CD14-positive monocyte (primary cell): ENCODE results near the gene PEA15. TPM values are rescaled to one million over a fixed set of nuclear protein-coding genes. Genes with fewer than 3 reads are reported as not detected.

Experiments
- DNase-seq, 3 donors: peaks; one replicate each; pipeline ENCODE4 v3.0.0-alpha.2; 2011 to 2022
- H2AFZ ChIP-seq: 2 replicates; pipeline ENCODE4 v1.6.0; 2012; ENCODE audit warnings: mild to moderate bottlenecking, low read depth, low read length, inconsistent platforms; ENCODE audit not compliant: insufficient read depth, poor library complexity, severe bottlenecking
- H3K27ac ChIP-seq, 2 donors: 1 replicate in 1 of 2; 2 replicates in 1 of 2; pipeline ENCODE4 v1.5.1; 2012 to 2013; ENCODE audit warnings: low read length in 2 of 2, control low read depth in 1 of 2, inconsistent platforms in 1 of 2, low read depth in 1 of 2, mild to moderate bottlenecking in 1 of 2
- H3K27me3 ChIP-seq, 2 donors: one replicate each; pipeline versions ENCODE4 v1.6.0 to v1.6.1; 2011 to 2013; ENCODE audit warnings: low read length in 2 of 2; ENCODE audit not compliant: control insufficient read depth in 2 of 2, insufficient read depth in 2 of 2
- H3K36me3 ChIP-seq, 2 donors: replicated peaks in 1 of 2; 1 replicate in 1 of 2; 2 replicates in 1 of 2; pipeline versions ENCODE4 v1.5.1 to v1.6.1; 2012 to 2013; ENCODE audit warnings: low read length in 2 of 2, control low read depth in 1 of 2, inconsistent platforms in 1 of 2, mild to moderate bottlenecking in 1 of 2; ENCODE audit not compliant: insufficient read depth in 2 of 2, control insufficient read depth in 1 of 2
- H3K4me1 ChIP-seq, 2 donors: 1 replicate in 1 of 2; 2 replicates in 1 of 2; pipeline versions ENCODE4 v1.5.1 to v1.6.1; 2012 to 2013; ENCODE audit warnings: low read length in 2 of 2, control low read depth in 1 of 2, inconsistent platforms in 1 of 2, mild to moderate bottlenecking in 1 of 2, moderate library complexity in 1 of 2; ENCODE audit not compliant: insufficient read depth in 2 of 2, control insufficient read depth in 1 of 2
- H3K4me2 ChIP-seq: replicated peaks from 2 replicates; pipeline ENCODE3; 2012; ENCODE audit warnings: low read length, moderate library complexity, mild to moderate bottlenecking; ENCODE audit not compliant: poor library complexity, severe bottlenecking; ENCODE audit errors: extremely low read depth
- H3K4me3 ChIP-seq, 3 experiments: fragments of 200-600 bp in 1 of 3; sonication (generic) in 1 of 3; replicated peaks in 1 of 3; 1 replicate in 2 of 3; 2 replicates in 1 of 3; pipeline ENCODE4 v1.5.1; 2011 to 2013; ENCODE audit warnings: low read length in 3 of 3, mild to moderate bottlenecking in 3 of 3, control low read depth in 2 of 3, low read depth in 2 of 3, inconsistent platforms in 1 of 3, moderate library complexity in 1 of 3
- H3K79me2 ChIP-seq: 2 replicates; pipeline ENCODE4 v1.6.0; 2012; ENCODE audit warnings: mild to moderate bottlenecking, control low read depth, inconsistent platforms, low read length, moderate library complexity; ENCODE audit not compliant: insufficient read depth
- H3K9ac ChIP-seq: 2 replicates; pipeline ENCODE4 v1.6.0; 2017; ENCODE audit warnings: low read length, mild to moderate bottlenecking; ENCODE audit not compliant: insufficient read depth, poor library complexity, severe bottlenecking
- H3K9me3 ChIP-seq, 2 donors: replicated peaks in 1 of 2; 1 replicate in 1 of 2; 2 replicates in 1 of 2; pipeline versions ENCODE4 v1.5.1 to v1.6.1; 2012 to 2013; ENCODE audit warnings: low read length in 2 of 2, control low read depth in 1 of 2; ENCODE audit not compliant: control insufficient read depth in 1 of 2, insufficient read depth in 1 of 2
- H4K20me1 ChIP-seq: 2 replicates; pipeline ENCODE4 v1.6.0; 2012; ENCODE audit warnings: mild to moderate bottlenecking, low read length, control low read depth, moderate library complexity; ENCODE audit not compliant: insufficient read depth
- H3K27ac Mint-ChIP-seq, 7 donors: one replicate each; pipeline ENCODE4 v1.8.0; 2020; ENCODE audit warnings: mild to moderate bottlenecking in 7 of 7, mixed read lengths in 7 of 7, moderate library complexity in 6 of 7, inconsistent platforms in 2 of 7
- H3K27me3 Mint-ChIP-seq, 3 donors: one replicate each; pipeline ENCODE4 v1.8.0; 2021 to 2022; ENCODE audit warnings: low read depth in 3 of 3, mild to moderate bottlenecking in 3 of 3, mixed read lengths in 3 of 3, moderate library complexity in 3 of 3, inconsistent platforms in 1 of 3
- H3K36me3 Mint-ChIP-seq, 2 donors: one replicate each; pipeline ENCODE4 v1.8.0; 2020; ENCODE audit warnings: mixed read lengths in 2 of 2, inconsistent platforms in 1 of 2, mild to moderate bottlenecking in 1 of 2
- H3K4me1 Mint-ChIP-seq: one replicate; pipeline ENCODE4 v1.8.0; 2020; ENCODE audit warnings: mild to moderate bottlenecking, mixed read lengths
- H3K4me3 Mint-ChIP-seq, 2 donors: one replicate each; pipeline ENCODE4 v1.8.0; 2020; ENCODE audit warnings: mild to moderate bottlenecking in 2 of 2, mixed read lengths in 2 of 2, moderate library complexity in 1 of 2
- H3K9me3 Mint-ChIP-seq, 7 donors: one replicate each; pipeline ENCODE4 v1.8.0; 2020 to 2022; ENCODE audit warnings: mixed read lengths in 7 of 7, mild to moderate bottlenecking in 6 of 7, moderate library complexity in 6 of 7, inconsistent platforms in 2 of 7
- CTCF ChIP-seq: fragments of 200-600 bp; IDR thresholded peaks from one replicate; pipeline ENCODE4 v1.8.0; 2022; ENCODE audit warnings: antibody characterized with exemption, mild to moderate bottlenecking
- WGBS: methylation state at CpG from one replicate; pipeline ENCODE4 v1.1.5; 2013; ENCODE audit warnings: missing lambda C conversion rate; ENCODE audit not compliant: insufficient coverage; 5-methylcytosine and 5-hydroxymethylcytosine counted together
- intact Hi-C, 2 donors: fragments of 100-400 bp; cut with micrococcal nuclease; formaldehyde crosslinking; loops; one replicate each; pipeline versions ENCODE4 v1.15.0 to v1.15.1; 2023
- polyA plus RNA-seq, 3 donors: library from polyadenylated mRNA; depleted of rRNA in 1 of 3; unstranded in 2 of 3; stranded (reverse) in 1 of 3; fragments of 300-500 nt in 2 of 3; fragments of >200 nt in 1 of 3; fragmentation: Illumina TruSeq in 2 of 3; gene quantifications; 1 replicate in 2 of 3; 2 replicates in 1 of 3; pipeline ENCODE4 v1.2.3, GENCODE V29; 2012 to 2021

The PEA15 gene
- polyA plus RNA-seq, 3 donors, result 23.6 to 163 (median 38.1) TPM

- H4K20me1 ChIP-seq, result no peaks in the 10 kb centered on the region
- Mint-ChIP-seq H3K9me3 (peaks cover 0 to 3% (median 0%) of the 10 kb centered on the region in 7 donors), H3K36me3 (peaks cover 0 to 4% of the 10 kb centered on the region in 2 donors), H3K27ac (no peak overlapping the region), H3K4me1 (peaks cover 29% of the 10 kb centered on the region), H3K27me3 (peaks cover 2 to 7% (median 5%) of the 10 kb centered on the region in 3 donors), H3K4me3 (no peak overlapping the region)
- H3K9ac ChIP-seq, result no peak overlapping the region
- H3K27ac ChIP-seq, result no peak overlapping the region
- H3K9me3 ChIP-seq, result no peaks in the 10 kb centered on the region
- DNase-seq, result no peak
- H3K27me3 ChIP-seq, result no peaks in the 10 kb centered on the region
- no peaks in the 10 kb centered on the region for H3K79me2 ChIP-seq
- H3K4me1 ChIP-seq, result peaks cover 37 to 39% of the 10 kb centered on the region in 2 donors
- no peak for TF ChIP-seq CTCF
- peaks cover 0 to 8% of the 10 kb centered on the region in 2 donors for H3K36me3 ChIP-seq
- intact Hi-C loops, result no loop called here
- no peak overlapping the region for H2AFZ ChIP-seq
- 97% methylated on average over 4 of the region's 4 CpGs for WGBS
- H3K4me3 ChIP-seq, result no peak overlapping the region
- H3K4me2 ChIP-seq, result no peak overlapping the region
These were observed 33.8 kb upstream of the PEA15 start for GRCh38 chr1:160171354-160171753.

GRCh38 chr1:160171980-160172379 is 33.2 kb upstream of the PEA15 start:
- H3K4me3 Mint-ChIP-seq, result no peak overlapping the region

More at GRCh38 chr1:160171980-160172379, 33.2 kb upstream of the PEA15 start:
- Mint-ChIP-seq H3K9me3 (peaks cover 0 to 3% (median 0%) of the 10 kb centered on the region in 7 donors), H3K36me3 (peaks cover 0 to 4% of the 10 kb centered on the region in 2 donors), H3K4me1 (peaks cover 23% of the 10 kb centered on the region), H3K27ac (no peak overlapping the region), H3K27me3 (peaks cover 2 to 7% (median 6%) of the 10 kb centered on the region in 3 donors)
- no peak overlapping the region for H3K4me3 ChIP-seq
- H3K27me3 ChIP-seq, result no peaks in the 10 kb centered on the region
- H4K20me1 ChIP-seq, result no peaks in the 10 kb centered on the region
- 96% methylated on average over 9 of the region's 9 CpGs for WGBS
- no peak overlapping the region for H3K27ac ChIP-seq
- peaks cover 31 to 33% of the 10 kb centered on the region in 2 donors for H3K4me1 ChIP-seq
- no peak for DNase-seq
- no peaks in the 10 kb centered on the region for H3K9me3 ChIP-seq
- no peak overlapping the region for H3K9ac ChIP-seq
- no peak for TF ChIP-seq CTCF
- H3K4me2 ChIP-seq, result no peak overlapping the region
- intact Hi-C loops, result no loop called here
- H2AFZ ChIP-seq, result no peak overlapping the region
- no peaks in the 10 kb centered on the region for H3K79me2 ChIP-seq
- H3K36me3 ChIP-seq, result peaks cover 0 to 8% of the 10 kb centered on the region in 2 donors
